Stimulated activated CD4-positive, alpha-beta T cell treated with anti-CD3 and anti-CD28 coated beads, Interleukin-15, amount 100 ng/mL, for 1 hour (primary cell): ENCODE measurements around the gene ARFGEF3.

Experiments
- DNase-seq, 2 donors: peaks; one replicate each; pipeline ENCODE4 v3.0.0-alpha.2; 2020; ENCODE audit warnings: low read depth in 1 of 2, low spot score in 1 of 2

The ARFGEF3 gene

DNA sequence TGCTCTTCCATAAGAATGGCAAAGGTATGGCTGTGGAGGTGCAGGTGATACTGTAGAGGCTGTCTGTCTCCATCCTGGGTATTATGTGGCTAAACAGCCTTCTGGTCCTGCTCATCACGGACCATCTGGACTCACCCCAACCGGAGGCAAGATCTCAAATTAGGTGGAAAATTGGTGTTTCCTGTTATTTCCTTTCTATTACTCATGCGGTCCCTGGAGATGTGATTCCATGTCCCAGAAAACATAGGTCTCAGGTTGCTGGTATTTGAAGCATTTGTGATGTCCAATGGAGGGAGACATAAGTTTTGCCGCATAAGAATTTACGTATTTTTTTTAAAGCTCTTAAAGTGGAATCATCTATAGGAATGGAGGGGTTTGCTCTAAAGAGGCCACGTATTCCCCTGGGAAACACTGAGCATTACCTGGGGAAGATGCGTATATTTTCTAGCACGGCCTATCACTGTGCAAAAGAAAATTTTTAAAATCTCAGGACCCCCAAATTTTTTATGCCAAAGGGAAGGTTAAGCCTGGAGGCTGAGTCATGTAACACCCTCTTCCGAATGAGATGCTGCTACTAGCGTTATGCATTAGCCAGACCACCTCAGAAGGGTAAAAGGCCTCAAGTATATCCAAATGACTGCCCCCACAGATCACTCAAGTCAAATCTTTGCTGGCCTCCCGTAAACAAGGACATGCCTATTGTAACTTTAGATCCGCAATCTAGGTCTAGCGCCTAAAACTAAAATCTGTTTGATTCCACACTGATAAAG, 78.9 kb downstream of the ARFGEF3 start:
- no peak for DNase-seq

- no peak for DNase-seq
These were observed 79.6 kb downstream of the ARFGEF3 start for GRCh38 chr6:138241381-138241780.

DNA sequence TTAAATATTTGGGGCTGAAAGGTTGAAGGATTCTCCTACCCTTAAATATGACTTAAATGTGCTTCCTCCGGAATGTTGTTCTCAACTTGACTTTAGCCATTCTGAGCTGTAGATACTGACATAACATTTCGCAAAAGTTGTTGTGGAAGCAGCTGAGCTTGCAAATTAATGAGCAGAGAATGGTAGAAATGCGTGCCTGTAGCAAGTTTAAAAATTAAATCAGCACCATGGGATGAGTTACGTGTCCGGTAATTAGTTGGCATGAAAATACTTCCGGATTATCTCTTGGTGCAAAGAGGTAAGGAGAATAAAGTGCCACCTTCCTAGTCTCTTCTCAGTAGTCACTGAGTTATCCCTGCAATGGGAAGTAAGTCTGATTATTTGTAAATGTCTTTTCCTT, 80.2 kb downstream of the ARFGEF3 start:
- no peak for DNase-seq

- no peak for DNase-seq
These were observed 81.4 kb downstream of the ARFGEF3 start for GRCh38 chr6:138242987-138243592.

- DNase-seq: no peak
These were observed 84.0 kb downstream of the ARFGEF3 start for GRCh38 chr6:138245751-138246150.

- no peak for DNase-seq
These were observed 85.1 kb downstream of the ARFGEF3 start for GRCh38 chr6:138246650-138247440.

GRCh38 chr6:138248011-138248410, 86.3 kb downstream of the ARFGEF3 start:
- DNase-seq: no peak

DNA sequence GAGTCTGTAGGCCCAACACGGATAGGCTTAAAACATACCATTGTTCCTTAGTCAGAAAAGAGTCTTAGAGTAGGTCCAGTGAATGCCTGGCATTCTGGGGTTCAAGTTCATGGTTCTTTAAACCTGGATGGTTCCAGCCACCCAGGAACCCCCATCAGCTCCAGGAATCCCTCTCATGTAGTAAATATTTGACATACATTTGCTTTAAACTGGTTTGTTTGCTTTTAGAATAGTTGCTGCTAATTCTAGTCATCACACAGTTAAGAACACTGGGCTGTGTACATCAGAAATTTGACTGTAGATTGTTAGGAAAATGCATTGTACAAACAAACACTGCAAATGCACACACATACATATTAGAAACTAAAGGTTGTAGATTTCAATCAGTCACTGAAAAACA, 87.1 kb downstream of the ARFGEF3 start:
- DNase-seq: no peak

DNA sequence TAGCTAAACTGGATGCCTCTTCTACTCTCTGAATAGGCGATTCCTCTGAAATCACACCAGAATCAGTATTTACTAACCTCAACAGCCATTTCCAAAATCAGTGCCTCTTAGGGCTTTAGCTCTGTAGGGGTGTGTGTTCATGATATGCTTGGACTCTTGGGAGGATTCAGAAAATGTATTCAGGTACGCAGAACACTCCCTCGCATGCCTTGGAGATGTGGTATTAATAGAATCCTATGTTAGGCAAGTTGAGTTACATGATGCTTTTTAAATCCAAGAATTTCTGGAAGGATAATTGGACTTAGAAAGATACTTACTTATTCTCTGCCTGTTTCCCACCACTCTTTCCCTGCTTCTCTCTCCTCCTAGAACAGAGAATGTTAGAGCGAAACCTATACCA, 88.3 kb downstream of the ARFGEF3 start:
- no peak for DNase-seq

DNA sequence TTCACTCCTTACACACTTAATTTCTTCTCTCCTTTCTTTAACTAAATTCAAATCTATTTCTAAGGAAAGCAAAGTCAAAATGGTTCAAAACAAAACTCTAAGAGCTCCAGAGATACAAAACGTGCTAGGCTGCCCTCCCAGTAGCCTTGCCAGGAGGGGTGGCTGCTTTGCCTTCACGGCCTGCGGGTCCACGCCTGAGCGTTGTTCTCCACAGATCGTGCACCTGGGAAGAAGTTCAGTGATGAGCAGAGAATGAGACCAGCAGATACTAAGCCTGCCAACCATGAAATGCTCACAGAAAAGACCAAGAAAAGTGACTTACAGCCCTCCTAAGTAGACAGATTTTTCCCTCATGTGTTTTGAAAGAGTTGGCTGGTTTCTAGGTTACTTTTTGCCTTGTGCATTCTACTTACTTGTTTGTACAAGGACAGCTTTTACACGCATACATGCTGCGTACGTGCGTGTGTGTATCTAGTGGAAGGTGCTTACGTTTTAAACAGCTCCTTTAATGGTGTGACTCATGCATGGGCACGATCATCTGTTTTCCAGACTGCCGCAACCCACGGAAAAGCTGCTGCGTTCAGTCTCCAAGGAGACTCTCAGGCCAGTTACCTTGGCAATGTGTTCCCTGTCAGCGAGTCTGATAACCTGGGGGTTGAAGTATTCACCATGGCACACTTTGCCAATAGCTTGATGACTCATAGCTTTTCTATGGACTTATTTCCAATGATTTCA, 88.9 kb downstream of the ARFGEF3 start:
- DNase-seq: no peak

- no peak for DNase-seq
These were observed 92.0 kb downstream of the ARFGEF3 start for GRCh38 chr6:138253731-138254130.

DNA sequence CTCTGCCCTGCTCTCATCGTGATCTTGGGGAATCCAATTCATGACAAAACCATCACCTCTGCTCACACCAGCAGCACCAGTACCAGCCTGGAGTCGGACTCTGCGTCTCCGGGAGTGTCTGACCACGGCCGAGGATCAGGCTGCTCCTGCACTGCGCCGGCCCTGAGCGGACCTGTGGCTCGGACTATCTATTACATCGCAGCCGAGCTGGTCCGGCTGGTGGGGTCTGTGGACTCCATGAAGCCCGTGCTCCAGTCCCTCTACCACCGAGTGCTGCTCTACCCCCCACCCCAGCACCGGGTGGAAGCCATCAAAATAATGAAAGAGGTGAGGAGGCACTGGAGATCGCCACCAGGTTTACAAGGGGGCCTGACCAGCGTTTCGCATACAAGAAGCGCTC, 93.7 kb downstream of the ARFGEF3 start:
- no peak for DNase-seq

- DNase-seq: no peak
These were observed 95.9 kb downstream of the ARFGEF3 start for GRCh38 chr6:138257638-138258040.

DNA sequence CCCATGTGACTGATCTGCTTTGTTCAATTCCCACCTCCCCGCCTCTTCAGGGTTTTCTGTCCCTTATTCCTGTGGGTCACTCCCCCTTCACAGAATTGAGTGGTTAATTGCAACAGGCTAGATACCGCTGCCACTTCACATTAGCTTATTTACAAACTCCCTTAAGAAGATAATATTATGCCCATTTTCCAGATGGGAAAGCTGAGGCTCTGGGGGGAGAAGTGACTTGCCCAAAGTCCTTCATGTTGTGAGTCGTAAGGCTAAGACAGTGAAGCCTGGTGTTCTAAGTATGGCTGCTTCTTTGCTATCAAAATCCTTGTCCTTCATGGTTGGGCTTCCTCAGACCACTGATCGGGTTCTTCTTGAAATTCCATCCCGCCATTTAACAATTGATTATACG, 96.5 kb downstream of the ARFGEF3 start:
- DNase-seq: no peak

- no peak for DNase-seq
These were observed 97.3 kb downstream of the ARFGEF3 start for GRCh38 chr6:138258991-138259390.

GRCh38 chr6:138261116-138261780, 99.5 kb downstream of the ARFGEF3 start:
- DNase-seq: no peak

DNA sequence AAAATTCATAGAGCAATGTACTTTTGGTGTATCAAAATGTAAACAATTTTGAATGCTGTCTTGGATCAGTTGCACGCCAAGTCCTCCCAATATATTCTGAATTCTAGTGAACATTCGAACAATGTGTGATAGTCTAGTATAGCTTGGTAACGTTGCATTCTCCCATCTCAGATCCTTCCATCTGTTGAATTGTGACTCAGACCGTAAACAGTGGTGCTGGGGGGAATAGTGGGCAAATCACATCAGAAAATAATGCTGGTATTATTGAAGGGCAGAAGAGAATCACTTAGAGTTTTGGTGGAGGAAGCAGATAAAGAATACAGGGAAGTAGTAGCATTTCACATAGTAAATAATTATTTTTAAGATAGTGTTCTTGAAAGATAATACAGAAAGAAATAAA, 102.2 kb downstream of the ARFGEF3 start:
- no peak for DNase-seq

- DNase-seq: no peak
These were observed 102.7 kb downstream of the ARFGEF3 start for GRCh38 chr6:138264372-138264880.

DNA sequence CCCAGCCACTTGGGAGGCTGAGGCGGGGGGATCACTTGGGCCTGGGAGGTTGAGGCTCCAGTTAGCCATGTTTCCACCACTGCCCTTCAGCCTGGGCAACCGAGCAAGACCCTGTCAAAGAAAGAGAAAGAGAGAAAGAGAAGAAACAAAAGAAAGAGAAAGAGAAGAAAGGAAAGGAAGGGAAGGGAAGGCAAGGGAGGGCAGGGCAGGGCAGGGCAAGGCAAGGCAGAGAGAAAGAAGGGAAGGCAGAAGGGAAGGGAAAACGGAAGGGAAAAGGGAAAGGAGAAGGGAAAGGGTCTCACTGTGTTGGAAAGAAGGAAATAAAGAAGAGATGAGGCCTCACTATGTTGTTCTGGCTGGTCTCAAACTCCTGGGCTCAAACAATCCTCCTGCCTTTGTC, 104.4 kb downstream of the ARFGEF3 start:
- no peak for DNase-seq

DNA sequence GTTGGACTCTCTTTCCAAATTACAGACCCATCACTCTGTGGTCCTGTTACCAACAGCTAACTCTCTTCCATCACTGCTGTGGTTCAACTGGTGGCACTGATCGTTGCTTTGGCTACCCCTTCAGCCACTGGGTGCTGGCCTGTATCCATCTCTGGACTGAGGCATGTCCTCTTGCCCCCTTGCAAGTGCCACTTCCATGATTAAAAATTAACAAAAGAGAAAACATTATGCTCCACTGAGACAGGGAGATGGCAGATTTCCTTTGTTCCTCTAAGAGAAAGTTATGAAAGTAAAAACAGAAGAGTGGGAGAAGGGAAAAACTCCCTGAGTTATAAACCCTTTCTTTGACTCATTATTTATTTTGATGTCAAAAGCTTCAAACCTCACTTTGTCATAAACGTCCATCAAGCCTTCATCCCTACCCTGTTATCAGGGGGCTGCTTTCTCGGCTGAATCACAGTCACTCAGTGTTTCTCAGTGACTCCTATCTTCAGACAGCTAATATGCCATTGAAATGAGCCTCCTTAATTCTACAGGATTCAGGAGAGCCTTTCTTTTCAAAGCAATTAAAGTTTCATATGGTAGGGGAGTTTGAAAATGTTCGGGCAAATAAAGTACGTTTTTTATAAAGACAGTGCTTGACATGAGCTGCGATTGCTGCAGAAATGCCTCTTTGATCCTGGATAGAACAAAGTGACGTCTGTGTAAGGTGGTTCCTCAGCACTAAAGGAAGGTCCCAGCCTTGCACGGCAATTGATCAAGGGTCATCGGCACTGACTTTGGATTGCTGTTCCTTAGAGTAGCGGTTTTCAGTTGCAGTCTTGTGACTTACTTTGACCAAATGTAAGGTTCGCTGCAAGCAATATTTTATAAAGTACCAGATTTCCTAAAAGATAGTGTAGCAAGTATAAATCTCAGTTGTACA, 106.5 kb downstream of the ARFGEF3 start:
- no peak for DNase-seq
